Measurements from ENCODE around the gene PMPCB.
"Not testable (repeated sequence)": the region's sequence is repeated elsewhere in the genome, so short reads cannot be mapped to it uniquely, and the experiment has no call there.

DNA sequence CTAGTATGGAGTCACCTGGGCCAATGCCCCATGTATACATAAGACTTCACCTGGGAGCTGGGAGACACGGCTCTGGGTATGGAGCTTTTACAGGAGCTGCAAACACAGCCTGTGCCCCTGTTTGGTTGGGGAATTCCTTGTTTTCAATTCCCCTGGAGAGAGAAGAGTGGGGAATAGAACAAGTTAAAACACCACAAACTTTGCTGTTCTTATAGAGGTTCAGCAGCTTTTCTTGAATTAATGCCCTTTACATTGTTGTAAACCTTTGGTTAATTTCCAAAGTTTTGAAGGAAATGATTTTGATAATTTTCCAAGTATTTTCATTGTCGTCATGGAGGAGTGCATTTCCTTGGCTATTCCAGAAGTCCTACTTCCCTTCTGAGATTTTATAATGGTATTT lies 19.0 kb upstream of the PMPCB start:
- TF ChIP-seq, protein P1, sequence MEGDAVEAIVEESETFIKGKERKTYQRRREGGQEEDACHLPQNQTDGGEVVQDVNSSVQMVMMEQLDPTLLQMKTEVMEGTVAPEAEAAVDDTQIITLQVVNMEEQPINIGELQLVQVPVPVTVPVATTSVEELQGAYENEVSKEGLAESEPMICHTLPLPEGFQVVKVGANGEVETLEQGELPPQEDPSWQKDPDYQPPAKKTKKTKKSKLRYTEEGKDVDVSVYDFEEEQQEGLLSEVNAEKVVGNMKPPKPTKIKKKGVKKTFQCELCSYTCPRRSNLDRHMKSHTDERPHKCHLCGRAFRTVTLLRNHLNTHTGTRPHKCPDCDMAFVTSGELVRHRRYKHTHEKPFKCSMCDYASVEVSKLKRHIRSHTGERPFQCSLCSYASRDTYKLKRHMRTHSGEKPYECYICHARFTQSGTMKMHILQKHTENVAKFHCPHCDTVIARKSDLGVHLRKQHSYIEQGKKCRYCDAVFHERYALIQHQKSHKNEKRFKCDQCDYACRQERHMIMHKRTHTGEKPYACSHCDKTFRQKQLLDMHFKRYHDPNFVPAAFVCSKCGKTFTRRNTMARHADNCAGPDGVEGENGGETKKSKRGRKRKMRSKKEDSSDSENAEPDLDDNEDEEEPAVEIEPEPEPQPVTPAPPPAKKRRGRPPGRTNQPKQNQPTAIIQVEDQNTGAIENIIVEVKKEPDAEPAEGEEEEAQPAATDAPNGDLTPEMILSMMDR (IDR thresholded peaks at IDR 0.05) = not testable (repeated sequence)
- not testable (repeated sequence) for TF ChIP-seq POLR2A (IDR thresholded peaks at IDR 0.05); EP300 (IDR thresholded peaks at IDR 0.05; ENCODE audit: low read depth)

Measured in transverse colon (tissue), 3 donors.